ENCODE results near the gene ALDH3B2. TPM values are rescaled to one million over a fixed set of nuclear protein-coding genes. Genes with fewer than 3 reads are reported as not detected.
"Not testable (repeated sequence)": the region's sequence is repeated elsewhere in the genome, so short reads cannot be mapped to it uniquely, and the experiment has no call there.

The ALDH3B2 gene
- total RNA-seq, 4 donors from 2014 or later = 62.6 to 181 (median 120) TPM

DNA sequence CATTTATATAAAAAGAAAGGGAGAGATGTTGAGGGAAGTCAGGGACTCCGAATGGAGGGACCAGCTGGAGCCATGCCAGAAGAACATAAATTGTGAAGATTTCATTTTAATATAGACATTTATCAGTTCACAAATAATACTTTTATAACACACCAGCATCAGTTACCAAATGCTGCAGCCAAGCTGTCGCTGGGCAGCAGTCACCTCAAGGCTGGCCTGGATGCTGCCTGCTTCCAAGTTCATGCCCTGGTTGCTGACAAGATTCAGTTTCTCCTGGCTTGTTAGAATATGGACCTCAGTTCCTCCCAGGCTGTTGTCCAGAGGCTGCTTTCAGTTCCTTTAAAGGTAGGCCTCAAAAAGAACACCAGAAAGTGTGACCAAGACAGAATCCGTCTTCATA lies 30.8 kb upstream of the ALDH3B2 start:
- Histone ChIP-seq H3K9me3 (no peaks in the 10 kb centered on the region), H3K4me3 (no peak overlapping the region), H3K4me1 (peaks cover 0 to 31% (median 6%) of the 10 kb centered on the region in 3 donors), H3K27ac (no peak overlapping the region), H3K27me3 (peaks cover 0 to 10% (median 0%) of the 10 kb centered on the region in 4 donors), H3K36me3 (no peaks in the 10 kb centered on the region)
- WGBS, 2 donors = 86 to 89% methylated on average over 3 of the region's 3 CpGs
- TF ChIP-seq POLR2A (IDR thresholded peaks at IDR 0.05) (no peak), CTCF (IDR thresholded peaks at IDR 0.05) (no peak)
- DNase-seq = no peak
- intact Hi-C loops (cut with DNase I) = no loop called here

DNA sequence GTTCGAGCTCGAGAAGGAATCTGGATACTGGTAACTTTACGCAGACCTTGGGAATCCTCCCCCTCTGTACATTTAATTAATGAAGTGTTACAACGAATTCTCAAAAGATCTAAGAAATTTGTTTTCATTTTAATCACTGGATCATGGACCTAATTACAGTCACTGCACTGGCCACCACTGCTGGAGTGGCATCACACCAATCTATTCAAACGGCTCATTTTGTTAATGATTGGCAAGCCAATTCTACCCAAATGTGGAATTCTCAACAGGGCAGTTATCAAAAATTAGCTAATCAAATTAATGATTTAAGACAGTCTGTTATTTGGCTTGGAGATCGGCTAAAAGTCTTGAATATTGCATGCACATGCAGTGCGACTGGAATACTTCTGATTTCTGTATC lies 30.1 kb upstream of the ALDH3B2 start:
- TF ChIP-seq POLR2A (IDR thresholded peaks at IDR 0.05) (no peak), CTCF (IDR thresholded peaks at IDR 0.05) (no peak)
- Histone ChIP-seq H3K36me3 (no peaks in the 10 kb centered on the region), H3K27ac (no peak overlapping the region), H3K27me3 (peaks cover 0 to 13% (median 0%) of the 10 kb centered on the region in 4 donors), H3K9me3 (no peaks in the 10 kb centered on the region), H3K4me3 (no peak overlapping the region), H3K4me1 (peaks cover 0 to 33% (median 11%) of the 10 kb centered on the region in 3 donors)
- no peak for DNase-seq
- intact Hi-C loops (cut with DNase I) = no loop called here
- WGBS, 2 donors = 79 to 94% methylated on average over 7 of the region's 7 CpGs

- peaks cover 0 to 38% (median 11%) of the 10 kb centered on the region in 3 donors for H3K4me1 ChIP-seq
- H3K9me3 ChIP-seq; DNase-seq; H3K36me3 ChIP-seq; H3K27ac ChIP-seq; H3K27me3 ChIP-seq; H3K4me3 ChIP-seq; intact Hi-C loops (cut with DNase I): not testable (repeated sequence)
- 54% methylated on average over 5 of the region's 5 CpGs for WGBS, 2 donors
Measured at GRCh38 chr11:67703709-67704108, 29.3 kb upstream of the ALDH3B2 start.

DNA sequence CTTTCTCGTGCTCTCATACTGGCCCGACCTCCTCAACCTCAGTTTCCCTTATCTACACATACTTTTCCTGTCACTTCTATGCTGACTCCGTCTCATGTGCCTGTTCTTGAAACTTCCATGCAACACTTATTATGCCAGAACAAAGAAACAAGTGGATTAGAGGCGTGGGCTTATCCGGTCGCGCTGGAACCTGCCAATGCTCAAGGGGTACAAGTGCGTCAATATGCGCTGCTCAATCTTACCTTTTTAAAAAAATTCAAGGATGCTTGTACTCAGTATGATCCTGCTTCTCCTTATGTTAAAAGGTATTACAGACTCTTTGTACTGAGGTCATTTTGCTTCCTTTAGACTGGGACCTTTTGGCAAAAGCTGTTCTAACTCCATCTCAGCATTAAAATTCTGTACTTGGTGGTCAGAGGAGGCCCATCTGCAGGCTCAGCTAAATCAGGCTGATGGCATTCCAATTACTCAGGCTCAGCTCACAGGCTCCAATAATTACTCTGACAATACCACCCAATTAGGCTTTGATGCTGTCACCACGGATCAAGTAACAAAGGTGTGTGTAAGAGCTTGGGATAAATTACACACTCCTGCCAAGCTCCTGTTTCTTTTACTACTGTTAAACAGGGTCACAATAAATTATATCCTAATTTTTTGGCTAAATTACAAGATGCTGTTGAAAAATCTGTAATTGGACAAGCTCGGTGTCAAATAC lies 26.3 kb upstream of the ALDH3B2 start:
- H3K36me3 ChIP-seq = no peaks in the 10 kb centered on the region
- TF ChIP-seq POLR2A (IDR thresholded peaks at IDR 0.05) (no peak), CTCF (IDR thresholded peaks at IDR 0.05) (no peak)
- intact Hi-C loops (cut with DNase I) = no loop called here
- peak overlapping the region in 1 of 4 donors; percentile 25 for H3K27ac ChIP-seq
- H3K4me1 ChIP-seq = peaks cover 0 to 46% (median 11%) of the 10 kb centered on the region in 3 donors
- no peak overlapping the region for H3K4me3 ChIP-seq
- H3K9me3 ChIP-seq = no peaks in the 10 kb centered on the region
- peaks cover 0 to 21% (median 0%) of the 10 kb centered on the region in 4 donors for H3K27me3 ChIP-seq
- no peak for DNase-seq
- 40 to 54% methylated on average over 11 of the region's 11 CpGs for WGBS, 2 donors

DNA sequence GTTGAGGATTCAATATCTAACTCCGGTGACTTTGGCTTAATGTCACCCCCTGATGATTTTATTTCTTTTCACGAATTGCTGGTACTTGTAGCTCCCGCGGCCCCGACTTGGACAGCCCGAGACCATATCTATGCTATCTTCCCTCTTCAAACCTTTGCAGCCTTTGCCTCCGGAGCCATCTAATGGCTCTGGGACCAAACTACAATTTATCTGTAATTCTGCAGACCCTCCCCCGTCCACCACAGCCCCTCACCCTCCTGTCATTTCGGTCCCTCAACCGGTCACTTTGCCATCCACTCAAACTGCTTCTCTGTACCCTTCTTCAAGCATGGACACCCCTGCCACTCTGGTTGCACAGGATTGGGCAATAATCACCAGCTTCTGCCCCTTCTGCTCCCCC lies 25.7 kb upstream of the ALDH3B2 start:
- Histone ChIP-seq H3K27ac (no peak overlapping the region), H3K27me3 (peaks cover 0 to 26% (median 0%) of the 10 kb centered on the region in 4 donors), H3K4me3 (no peak overlapping the region), H3K36me3 (no peaks in the 10 kb centered on the region), H3K9me3 (no peaks in the 10 kb centered on the region), H3K4me1 (peaks cover 0 to 52% (median 11%) of the 10 kb centered on the region in 3 donors)
- WGBS, 2 donors = 69 to 72% methylated on average over 10 of the region's 10 CpGs
- no peak for DNase-seq
- TF ChIP-seq POLR2A (IDR thresholded peaks at IDR 0.05) = no peak
- no peak for TF ChIP-seq CTCF (IDR thresholded peaks at IDR 0.05)
- intact Hi-C loops (cut with DNase I) = no loop called here
